K562 (cell line): ENCODE data around the gene HDAC9. TPM values are rescaled to one million over a fixed set of nuclear protein-coding genes. Genes with fewer than 3 reads are reported as not detected.

Experiments used
- ATAC-seq: fragments of 200-7000 bp; cut with Tn5 transposase; 3 replicates; pipeline ENCODE4 v1.9.1; 2020; ENCODE audit warnings: moderate library complexity
- BruUV-seq: library from RNA; stranded (reverse); fragments of 400-500 nt; replicated peaks from 2 replicates; lab custom pipeline; 2021; lab: Mats Ljungman, UMichigan
- CTCF ChIA-PET: fragments of 300-600 bp; formaldehyde crosslinking; extraction: SDS; loops from one replicate; lab custom pipeline; 2021; ENCODE audit warnings: low intra/inter-chr PET ratio; lab: Yijun Ruan, JAX
- POLR2A ChIA-PET: fragments of 300-600, 350-650 bp; sonication (Branson Sonifier 250); formaldehyde crosslinking; extraction: SDS; loops from one replicate; lab custom pipeline; 2021; ENCODE audit warnings: antibody characterized with exemption, inconsistent platforms; lab: Yijun Ruan, JAX
- DNase-seq, 4 experiments: peaks; one replicate each; pipeline versions ENCODE4 v3.0.0 to v3.0.0-alpha.2; 2011 to 2018; ENCODE audit warnings: low spot score in 3 of 4, mixed read lengths in 3 of 4; ENCODE audit errors: extremely low read depth in 1 of 4
- FAIRE-seq: peaks from 2 replicates; lab custom pipeline; 2011; peaks lifted over from hg19 to GRCh38; lab: Jason Lieb, UNC
- H2AFZ ChIP-seq: 2 replicates; pipeline ENCODE4 v1.6.0; 2011; ENCODE audit warnings: low read depth, low read length, control low read depth, inconsistent platforms
- H3K27ac ChIP-seq: fragments of 200-600 bp; 3 replicates; pipeline ENCODE4 v1.8.0; 2011; ENCODE audit warnings: low read depth, mild to moderate bottlenecking, control low read depth, inconsistent platforms, low read length, moderate library complexity, mixed read lengths; ENCODE audit errors: extremely low read depth
- H3K27me3 ChIP-seq, 2 experiments: fragments of 300-600 bp in 1 of 2; 2 replicates in 1 of 2; 3 replicates in 1 of 2; pipeline versions ENCODE4 v1.6.0 to v1.8.0; 2011; ENCODE audit warnings: inconsistent platforms in 2 of 2, low read length in 2 of 2, mild to moderate bottlenecking in 1 of 2, mixed read lengths in 1 of 2, moderate library complexity in 1 of 2; ENCODE audit not compliant: control insufficient read depth in 2 of 2, insufficient read depth in 2 of 2
- H3K36me3 ChIP-seq: fragments of 300-600 bp; 3 replicates; pipeline ENCODE4 v1.8.0; 2011; ENCODE audit warnings: mild to moderate bottlenecking, low read length, inconsistent platforms; ENCODE audit not compliant: control insufficient read depth, insufficient read depth
- H3K4me1 ChIP-seq, 2 experiments: fragments of 200-600 bp in 1 of 2; replicated peaks in 1 of 2; 2 replicates in 1 of 2; 3 replicates in 1 of 2; pipeline versions ENCODE4 v1.5.1 to v1.8.0; 2011; ENCODE audit warnings: inconsistent platforms in 2 of 2, low read length in 2 of 2, mild to moderate bottlenecking in 1 of 2, mixed read lengths in 1 of 2, moderate library complexity in 1 of 2; ENCODE audit not compliant: control insufficient read depth in 2 of 2, insufficient read depth in 2 of 2
- H3K4me2 ChIP-seq: 2 replicates; pipeline ENCODE4 v1.6.1; 2011; ENCODE audit warnings: low read length, control low read depth, inconsistent platforms, mixed read lengths; ENCODE audit not compliant: insufficient read depth
- H3K4me3 ChIP-seq: fragments of 200-600 bp; sonication (generic), shearing (Covaris generic); 2 replicates; pipeline ENCODE4 v1.5.1; 2016; ENCODE audit warnings: control low read depth, inconsistent platforms
- H3K79me2 ChIP-seq: fragments of 200-600 bp; 3 replicates; pipeline ENCODE4 v1.8.0; 2011; ENCODE audit warnings: low read length, inconsistent platforms; ENCODE audit not compliant: control insufficient read depth, insufficient read depth
- H3K9ac ChIP-seq, 2 experiments: 2 replicates each; pipeline versions ENCODE4 v1.6.0 to v1.6.1; 2011; ENCODE audit warnings: low read depth in 2 of 2, low read length in 2 of 2, control low read depth in 1 of 2, inconsistent platforms in 1 of 2, mild to moderate bottlenecking in 1 of 2, mixed read lengths in 1 of 2; ENCODE audit not compliant: insufficient read depth in 1 of 2
- H3K9me1 ChIP-seq: one replicate; pipeline ENCODE4 v1.6.0; 2011; ENCODE audit warnings: inconsistent platforms, mild to moderate bottlenecking, low read length, moderate library complexity; ENCODE audit not compliant: control insufficient read depth, insufficient read depth
- H3K9me3 ChIP-seq: replicated peaks from 2 replicates; pipeline ENCODE4 v1.5.1; 2011; ENCODE audit warnings: low read depth, low read length, inconsistent platforms; ENCODE audit not compliant: control insufficient read depth, insufficient read depth
- H4K20me1 ChIP-seq: replicated peaks from 2 replicates; pipeline ENCODE4 v1.6.1; 2011; ENCODE audit warnings: low read length, inconsistent platforms, mixed read lengths; ENCODE audit not compliant: control insufficient read depth, insufficient read depth
- GATAD2A ChIP-seq: fragments of 450-650 bp; IDR thresholded peaks from 2 replicates; pipeline ENCODE4 v1.6.1; 2017
- KAT8 ChIP-seq: fragments of 450-650 bp; IDR thresholded peaks from 2 replicates; pipeline ENCODE4 v1.6.1; 2016; ENCODE audit warnings: low read depth, mild to moderate bottlenecking
- NFIC ChIP-seq: fragments of 450-650 bp; IDR thresholded peaks from 2 replicates; pipeline ENCODE4 v1.6.1; 2017; ENCODE audit warnings: mild to moderate bottlenecking, inconsistent platforms
- SP1 ChIP-seq: sonication (generic); formaldehyde crosslinking; IDR thresholded peaks from 2 replicates; pipeline ENCODE4 v1.8.1; 2022; ENCODE audit warnings: mild to moderate bottlenecking, missing genetic modification reagents
- ZBTB1 ChIP-seq: sonication (generic); formaldehyde crosslinking; IDR thresholded peaks from 2 replicates; pipeline ENCODE4 v1.8.1; 2023; ENCODE audit warnings: missing genetic modification reagents, low read depth, mild to moderate bottlenecking, borderline replicate concordance
- ZNF586 ChIP-seq: fragments of 450-650 bp; formaldehyde crosslinking; conservative IDR thresholded peaks from 2 replicates; pipeline ENCODE4 v1.4.0; 2020; ENCODE audit warnings: mild to moderate bottlenecking, moderate library complexity
- WGBS: fragments of 100-300 bp; shearing (Covaris generic); methylation state at CpG from one replicate; pipeline ENCODE4 v1.1.6; 2016; ENCODE audit warnings: low coverage, mixed read lengths; ENCODE audit not compliant: insufficient coverage; ENCODE audit errors: missing lambda C conversion rate; 5-methylcytosine and 5-hydroxymethylcytosine counted together
- in situ Hi-C: fragments of 300-500 bp; cut with MboI; formaldehyde crosslinking; loops from 4 replicates; pipeline ENCODE4 v1.15.0; 2018; ENCODE audit warnings: inconsistent platforms, mixed read lengths
- intact Hi-C: fragments of 100-400 bp; cut with micrococcal nuclease; formaldehyde crosslinking; loops from 2 replicates; pipeline ENCODE4 v1.14.2; 2022
- polyA plus RNA-seq, 8 experiments: library from polyadenylated mRNA; depleted of rRNA in 4 of 8; stranded (reverse) in 5 of 8; unstranded in 3 of 8; fragments of >200 nt; fragmentation: Nextera tagmentation in 2 of 8; fragmentation: Illumina TruSeq in 1 of 8; extraction: Ambion mirVana in 2 of 8; extraction: Trizol in 1 of 8; gene quantifications; 2 replicates each; pipeline versions ENCODE4 v1.2.1 to v1.2.3, GENCODE V29; 2011 to 2014; ENCODE audit warnings: inconsistent platforms in 1 of 8, missing spikeins in 1 of 8
- total RNA-seq, 7 experiments: library from RNA; depleted of rRNA in 6 of 7; stranded (reverse); fragments of >200 nt in 6 of 7; fragmentation: Illumina TruSeq in 2 of 7; extraction: Trizol in 2 of 7; gene quantifications; 2 replicates each; pipeline versions ENCODE4 v1.2.1 to v1.2.3, GENCODE V29; 2011 to 2021; ENCODE audit warnings: low replicate concordance in 1 of 7
- TF ChIP-seq, protein P1 (sequence below): fragments of 250-450 bp; sonication (Bioruptor Pico); IDR thresholded peaks from 2 replicates; pipeline ENCODE4 v1.4.0; 2020

The HDAC9 gene
- total and polyA plus RNA-seq, 9 of the 15 experiments (the other 6 are each of a cell fraction or from before 2014, with no cell fraction given) = 0.08 to 0.91 (median 0.33) TPM

GRCh38 chr7:18624459-18624858, 128.9 kb downstream of the HDAC9 start:
- Histone ChIP-seq H3K9me3 (no peaks in the 10 kb centered on the region), H3K4me1 (no peaks in the 10 kb centered on the region), H3K79me2 (no peaks in the 10 kb centered on the region), H3K9ac (no peak overlapping the region), H2AFZ (no peak overlapping the region), H3K4me3 (no peak overlapping the region), H3K9me1 (no peaks in the 10 kb centered on the region), H3K36me3 (no peaks in the 10 kb centered on the region), H3K27me3 (no peaks in the 10 kb centered on the region), H3K4me2 (no peak overlapping the region), H3K27ac (no peak overlapping the region), H4K20me1 (no peaks in the 10 kb centered on the region)
- FAIRE-seq (no peak), DNase-seq (no peak), ATAC-seq (no peak)
- intact Hi-C loops = no loop called here
- POLR2A ChIA-PET = no interaction called here
- CTCF ChIA-PET = no interaction called here
- TF ChIP-seq GATAD2A = no peak
- no peak for TF ChIP-seq NFIC
- TF ChIP-seq KAT8 = no peak
- TF ChIP-seq ZBTB1 (CRISPR knock-in tag) = no peak
- TF ChIP-seq, protein P1, sequence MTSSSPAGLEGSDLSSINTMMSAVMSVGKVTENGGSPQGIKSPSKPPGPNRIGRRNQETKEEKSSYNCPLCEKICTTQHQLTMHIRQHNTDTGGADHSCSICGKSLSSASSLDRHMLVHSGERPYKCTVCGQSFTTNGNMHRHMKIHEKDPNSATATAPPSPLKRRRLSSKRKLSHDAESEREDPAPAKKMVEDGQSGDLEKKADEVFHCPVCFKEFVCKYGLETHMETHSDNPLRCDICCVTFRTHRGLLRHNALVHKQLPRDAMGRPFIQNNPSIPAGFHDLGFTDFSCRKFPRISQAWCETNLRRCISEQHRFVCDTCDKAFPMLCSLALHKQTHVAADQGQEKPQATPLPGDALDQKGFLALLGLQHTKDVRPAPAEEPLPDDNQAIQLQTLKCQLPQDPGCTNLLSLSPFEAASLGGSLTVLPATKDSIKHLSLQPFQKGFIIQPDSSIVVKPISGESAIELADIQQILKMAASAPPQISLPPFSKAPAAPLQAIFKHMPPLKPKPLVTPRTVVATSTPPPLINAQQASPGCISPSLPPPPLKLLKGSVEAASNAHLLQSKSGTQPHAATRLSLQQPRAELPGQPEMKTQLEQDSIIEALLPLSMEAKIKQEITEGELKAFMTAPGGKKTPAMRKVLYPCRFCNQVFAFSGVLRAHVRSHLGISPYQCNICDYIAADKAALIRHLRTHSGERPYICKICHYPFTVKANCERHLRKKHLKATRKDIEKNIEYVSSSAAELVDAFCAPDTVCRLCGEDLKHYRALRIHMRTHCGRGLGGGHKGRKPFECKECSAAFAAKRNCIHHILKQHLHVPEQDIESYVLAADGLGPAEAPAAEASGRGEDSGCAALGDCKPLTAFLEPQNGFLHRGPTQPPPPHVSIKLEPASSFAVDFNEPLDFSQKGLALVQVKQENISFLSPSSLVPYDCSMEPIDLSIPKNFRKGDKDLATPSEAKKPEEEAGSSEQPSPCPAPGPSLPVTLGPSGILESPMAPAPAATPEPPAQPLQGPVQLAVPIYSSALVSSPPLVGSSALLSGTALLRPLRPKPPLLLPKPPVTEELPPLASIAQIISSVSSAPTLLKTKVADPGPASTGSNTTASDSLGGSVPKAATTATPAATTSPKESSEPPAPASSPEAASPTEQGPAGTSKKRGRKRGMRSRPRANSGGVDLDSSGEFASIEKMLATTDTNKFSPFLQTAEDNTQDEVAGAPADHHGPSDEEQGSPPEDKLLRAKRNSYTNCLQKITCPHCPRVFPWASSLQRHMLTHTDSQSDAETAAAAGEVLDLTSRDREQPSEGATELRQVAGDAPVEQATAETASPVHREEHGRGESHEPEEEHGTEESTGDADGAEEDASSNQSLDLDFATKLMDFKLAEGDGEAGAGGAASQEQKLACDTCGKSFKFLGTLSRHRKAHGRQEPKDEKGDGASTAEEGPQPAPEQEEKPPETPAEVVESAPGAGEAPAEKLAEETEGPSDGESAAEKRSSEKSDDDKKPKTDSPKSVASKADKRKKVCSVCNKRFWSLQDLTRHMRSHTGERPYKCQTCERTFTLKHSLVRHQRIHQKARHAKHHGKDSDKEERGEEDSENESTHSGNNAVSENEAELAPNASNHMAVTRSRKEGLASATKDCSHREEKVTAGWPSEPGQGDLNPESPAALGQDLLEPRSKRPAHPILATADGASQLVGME (CRISPR knock-in tag) = no peak
- TF ChIP-seq ZNF586 = no peak
- no peak for TF ChIP-seq SP1 (CRISPR knock-in tag)
- BruUV-seq = no TSS peak
- in situ Hi-C loops = no loop called here
- WGBS = 0% methylated on average over 1 of the region's 1 CpG
